ENCODE measurements around the gene PCDHB5.

PCDHB5 gene

DNA sequence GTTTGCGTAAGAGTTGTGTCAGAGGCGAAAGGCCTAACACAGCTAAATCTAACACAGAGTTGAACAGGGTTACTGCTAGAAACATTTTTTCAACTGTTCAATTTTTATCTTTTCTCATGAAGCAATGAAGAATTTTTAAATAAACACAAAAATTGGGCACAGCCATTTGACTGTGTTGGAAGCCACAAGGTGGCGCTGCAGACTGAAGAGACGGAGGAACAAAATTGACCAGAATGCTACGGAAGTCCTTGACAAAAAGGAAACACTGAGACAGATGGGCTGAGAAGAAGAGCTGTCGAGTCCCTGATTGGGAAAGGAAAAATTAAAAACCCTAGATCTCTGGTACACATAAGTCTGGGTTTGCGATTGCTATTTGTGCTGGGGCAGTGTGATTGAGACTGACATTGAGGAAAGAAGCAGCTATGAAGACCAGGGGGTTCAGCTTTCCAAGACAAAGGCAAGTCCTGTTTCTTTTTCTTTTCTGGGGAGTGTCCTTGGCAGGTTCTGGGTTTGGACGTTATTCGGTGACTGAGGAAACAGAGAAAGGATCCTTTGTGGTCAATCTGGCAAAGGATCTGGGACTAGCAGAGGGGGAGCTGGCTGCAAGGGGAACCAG is 52.0 kb downstream of the PCDHB5 start, which contains the start of gene PCDHB9:
Gene PCDHB9 (plus strand): TSS at position 265 of the 616 bp plus-strand sequence. CDS start 158 bp downstream, at position 423.
- no peak for DNase-seq (ENCODE audit: low spot score)
- TF ChIP-seq, protein P1, sequence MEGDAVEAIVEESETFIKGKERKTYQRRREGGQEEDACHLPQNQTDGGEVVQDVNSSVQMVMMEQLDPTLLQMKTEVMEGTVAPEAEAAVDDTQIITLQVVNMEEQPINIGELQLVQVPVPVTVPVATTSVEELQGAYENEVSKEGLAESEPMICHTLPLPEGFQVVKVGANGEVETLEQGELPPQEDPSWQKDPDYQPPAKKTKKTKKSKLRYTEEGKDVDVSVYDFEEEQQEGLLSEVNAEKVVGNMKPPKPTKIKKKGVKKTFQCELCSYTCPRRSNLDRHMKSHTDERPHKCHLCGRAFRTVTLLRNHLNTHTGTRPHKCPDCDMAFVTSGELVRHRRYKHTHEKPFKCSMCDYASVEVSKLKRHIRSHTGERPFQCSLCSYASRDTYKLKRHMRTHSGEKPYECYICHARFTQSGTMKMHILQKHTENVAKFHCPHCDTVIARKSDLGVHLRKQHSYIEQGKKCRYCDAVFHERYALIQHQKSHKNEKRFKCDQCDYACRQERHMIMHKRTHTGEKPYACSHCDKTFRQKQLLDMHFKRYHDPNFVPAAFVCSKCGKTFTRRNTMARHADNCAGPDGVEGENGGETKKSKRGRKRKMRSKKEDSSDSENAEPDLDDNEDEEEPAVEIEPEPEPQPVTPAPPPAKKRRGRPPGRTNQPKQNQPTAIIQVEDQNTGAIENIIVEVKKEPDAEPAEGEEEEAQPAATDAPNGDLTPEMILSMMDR (IDR thresholded peaks at IDR 0.05; ENCODE audit: extremely low read depth, insufficient read depth, missing control alignments): peak; percentile 48
- in situ Hi-C loops (cut with MboI; ENCODE audit: low pct_unique_long_range_greater_than_20kb, low sequenced_read_pairs, unreplicated experiment): no loop called here
